GM12892 (cell line): ENCODE measurements around the gene NCK2.

Experiments used
- DNase-seq: peaks from one replicate; pipeline ENCODE4 v3.0.0; 2011; ENCODE audit not compliant: insufficient read length
- FAIRE-seq: peaks from 2 replicates; lab custom pipeline; 2011; peaks lifted over from hg19 to GRCh38; lab: Jason Lieb, UNC
- POLR2A ChIP-seq: IDR thresholded peaks from 2 replicates; pipeline ENCODE4 v1.6.1; 2011; ENCODE audit warnings: low read depth, low read length, control low read depth
- POLR2AphosphoS5 ChIP-seq: IDR thresholded peaks from 2 replicates; pipeline ENCODE4 v1.6.1; 2011; ENCODE audit warnings: low read depth, low read length, control low read depth
- TAF1 ChIP-seq: IDR thresholded peaks from 2 replicates; pipeline ENCODE4 v1.6.1; 2011; ENCODE audit warnings: low read depth, mild to moderate bottlenecking, control low read depth, low read length, borderline replicate concordance

The NCK2 gene

DNA sequence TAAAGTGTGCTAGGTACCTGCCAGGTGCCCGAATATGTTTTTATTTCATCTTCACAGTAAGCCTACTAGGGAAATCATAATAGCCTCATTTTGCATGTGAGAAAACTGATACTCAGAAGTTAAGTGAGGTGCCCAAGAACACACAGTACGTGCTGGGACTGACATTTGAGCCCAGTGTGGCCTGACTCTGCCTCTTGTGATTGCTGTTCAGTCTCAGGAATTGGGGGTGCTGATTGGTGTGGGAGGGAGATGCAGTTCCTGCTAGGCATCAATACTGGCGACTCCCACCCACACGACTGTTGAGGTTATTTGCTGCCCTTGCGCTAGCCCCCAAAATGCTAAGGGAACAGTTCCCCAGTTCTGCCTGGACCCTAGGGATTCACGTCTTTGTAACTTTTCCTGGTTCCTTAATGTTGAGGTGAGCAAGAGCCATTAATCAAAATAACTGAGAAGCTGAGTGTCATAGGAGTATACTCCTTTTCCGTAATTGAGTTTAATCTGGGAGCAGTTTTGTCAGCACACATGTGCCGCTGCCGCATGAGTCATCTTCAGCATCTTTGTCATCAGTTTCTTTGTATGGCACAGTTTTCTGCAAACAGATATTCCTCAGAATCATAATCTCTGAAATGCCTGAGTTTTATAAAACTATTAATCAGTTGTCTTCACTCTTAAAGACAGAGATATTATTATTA lies 120.7 kb downstream of the NCK2 start:
- no peak for DNase-seq

GRCh38 chr2:105866216-105867185 lies 121.8 kb downstream of the NCK2 start:
- no peak for DNase-seq
- peak; percentile 70 for FAIRE-seq
- TF ChIP-seq POLR2A (no peak), POLR2AphosphoS5 (no peak), TAF1 (no peak)

More for the DNA sequence above, 120.7 kb downstream of the NCK2 start:
- no peak for TF ChIP-seq TAF1
- TF ChIP-seq POLR2AphosphoS5 = no peak
- TF ChIP-seq POLR2A = no peak
- peak; percentile 36 for FAIRE-seq

DNA sequence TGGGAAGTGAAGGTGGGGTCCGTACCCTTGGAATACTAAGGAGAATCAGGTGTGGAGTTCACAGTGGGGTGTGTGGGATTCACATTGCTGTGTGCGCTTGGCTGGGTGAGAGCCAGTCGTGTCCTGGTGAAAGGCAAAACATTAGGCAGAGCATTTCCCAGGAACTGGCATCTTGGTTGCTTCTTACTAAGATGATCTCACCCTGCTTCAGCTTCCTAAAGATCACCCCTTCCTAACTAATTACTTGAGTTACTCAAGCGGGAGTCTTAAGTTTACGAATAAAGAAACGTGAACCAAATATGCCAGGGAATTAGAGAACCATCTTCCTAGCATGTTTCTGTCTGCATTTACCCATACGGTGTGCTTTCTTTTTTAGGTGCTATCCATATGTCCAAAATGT lies 122.9 kb downstream of the NCK2 start:
- DNase-seq (no peak), FAIRE-seq (no peak)

GRCh38 chr2:105868060-105868459 lies 123.3 kb downstream of the NCK2 start:
- FAIRE-seq = no peak
- no peak for TF ChIP-seq TAF1
- no peak for TF ChIP-seq POLR2A
- TF ChIP-seq POLR2AphosphoS5 = no peak
- DNase-seq = no peak

More for the DNA sequence above, 122.9 kb downstream of the NCK2 start:
- TF ChIP-seq POLR2A (no peak), POLR2AphosphoS5 (no peak), TAF1 (no peak)

GRCh38 chr2:105869341-105869740 lies 124.6 kb downstream of the NCK2 start:
- no peak for DNase-seq
- TF ChIP-seq POLR2A = no peak
- no peak for TF ChIP-seq POLR2AphosphoS5
- no peak for FAIRE-seq

GRCh38 chr2:105870062-105870461 lies 125.3 kb downstream of the NCK2 start:
- no peak for TF ChIP-seq POLR2A
- TF ChIP-seq TAF1 = no peak
- no peak for TF ChIP-seq POLR2AphosphoS5
- FAIRE-seq (no peak), DNase-seq (no peak)

DNA sequence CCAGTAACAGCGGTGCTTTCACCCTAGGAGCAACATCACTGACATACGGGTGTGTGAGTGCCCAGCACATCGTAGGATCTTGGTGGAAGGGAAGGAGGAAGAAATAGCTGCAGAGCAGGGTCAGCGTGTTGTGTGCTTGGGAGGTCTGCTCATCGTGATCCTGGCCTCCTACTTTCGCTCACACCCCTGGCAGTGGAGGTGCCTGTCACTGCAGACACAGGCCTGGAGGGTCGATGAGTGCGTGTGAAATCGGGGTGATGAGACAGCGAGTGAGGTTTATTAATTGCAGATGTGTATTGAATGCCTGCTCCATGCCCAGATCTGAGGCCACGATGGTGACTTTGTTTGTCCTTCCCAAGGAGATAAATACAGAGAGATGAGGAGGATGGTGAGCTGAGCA lies 126.1 kb downstream of the NCK2 start:
- no peak for FAIRE-seq
- no peak for DNase-seq
- TF ChIP-seq POLR2A = no peak

DNA sequence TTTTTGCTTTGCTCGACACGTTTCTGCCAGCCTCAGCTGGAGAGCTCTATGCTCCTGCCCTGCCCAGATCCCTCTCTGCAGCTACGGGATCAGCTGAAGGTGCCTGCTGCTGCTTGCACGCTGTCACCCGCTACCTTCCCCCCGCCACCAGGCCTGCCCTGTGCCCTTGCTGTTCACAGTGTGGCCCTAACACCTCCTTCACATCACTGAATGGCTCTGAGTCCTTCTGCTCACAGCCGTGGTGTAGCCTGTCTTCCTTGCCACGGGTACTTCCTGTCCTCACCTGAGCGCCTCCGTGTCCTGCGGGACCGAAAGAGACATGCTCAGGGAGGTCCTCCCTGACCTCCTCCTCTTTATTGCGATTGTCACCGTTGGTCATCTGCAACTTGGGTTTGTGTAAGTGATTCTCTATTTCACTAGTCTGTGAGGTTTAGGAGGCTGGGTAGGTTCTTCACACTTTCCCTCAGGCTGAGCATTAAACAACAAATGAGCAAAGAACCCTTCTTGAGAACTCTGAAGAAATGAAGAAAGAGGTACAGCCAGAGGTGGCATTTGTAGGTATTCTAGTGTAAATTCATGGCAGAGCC lies 127.5 kb downstream of the NCK2 start:
- TF ChIP-seq POLR2A = no peak
- no peak for TF ChIP-seq TAF1
- no peak for TF ChIP-seq POLR2AphosphoS5
- FAIRE-seq = peak; percentile 85
- DNase-seq = peak; percentile 36

DNA sequence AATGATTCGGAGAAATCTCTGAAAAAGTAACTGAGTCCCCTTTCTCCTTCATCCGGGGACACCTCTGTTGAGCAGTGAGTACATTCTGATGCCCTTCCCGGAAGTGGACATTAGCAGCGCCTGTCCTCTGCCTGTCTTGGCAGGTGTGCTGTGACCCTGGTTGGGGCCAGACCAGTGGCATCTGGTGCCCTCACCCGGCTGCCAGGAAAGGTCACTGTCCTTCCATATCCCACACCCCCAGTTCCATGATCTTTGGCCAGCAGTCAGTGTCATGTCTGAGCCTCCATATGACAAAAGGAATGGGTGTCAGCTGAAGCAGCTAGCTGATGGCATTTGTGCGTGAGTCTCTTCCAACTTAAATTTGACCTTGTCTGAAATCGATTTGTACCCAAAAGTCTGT lies 128.1 kb downstream of the NCK2 start:
- DNase-seq (no peak), FAIRE-seq (peak; percentile 44)
- TF ChIP-seq POLR2AphosphoS5 (no peak), POLR2A (no peak), TAF1 (no peak)

DNA sequence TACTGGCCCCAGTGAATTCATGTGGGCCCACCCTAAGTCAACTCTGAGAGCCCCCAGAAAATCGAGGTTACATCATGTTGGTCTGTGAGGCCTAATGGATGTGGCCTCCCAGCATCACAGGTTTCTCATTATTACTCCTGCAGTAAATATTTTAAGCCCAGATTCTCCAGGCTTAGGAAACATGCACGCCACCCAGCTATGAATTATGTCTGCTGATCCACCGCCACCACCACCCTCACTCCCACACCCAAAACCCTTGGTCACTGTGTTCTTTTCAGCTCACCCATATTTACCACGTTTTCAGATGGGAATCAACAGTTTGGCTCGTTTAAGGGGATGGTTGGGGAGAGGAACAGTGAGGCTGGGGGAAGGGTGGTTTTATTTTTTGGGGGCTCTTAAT lies 128.6 kb downstream of the NCK2 start:
- no peak for FAIRE-seq
- no peak for DNase-seq
- TF ChIP-seq TAF1 = no peak
- no peak for TF ChIP-seq POLR2AphosphoS5
- no peak for TF ChIP-seq POLR2A

DNA sequence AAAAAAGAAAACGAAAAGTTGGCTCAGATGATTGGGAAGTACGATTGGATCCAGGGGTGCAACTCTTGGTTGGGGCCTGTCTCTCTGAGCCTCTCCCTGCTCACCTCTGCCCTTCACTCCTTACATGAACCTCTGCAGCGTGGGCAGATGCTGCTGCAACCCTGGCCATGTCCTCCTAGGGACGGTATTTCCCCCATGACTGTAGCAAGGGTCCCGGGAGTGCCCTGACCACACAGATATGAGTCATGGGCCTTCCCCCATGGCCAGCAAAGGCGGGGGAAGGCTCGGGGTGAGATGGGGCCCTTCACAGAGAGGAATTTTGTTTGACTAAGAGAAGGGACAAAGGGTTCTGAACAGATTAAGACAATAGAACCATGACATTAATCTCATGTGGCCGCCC lies 129.0 kb downstream of the NCK2 start:
- FAIRE-seq (peak; percentile 98), DNase-seq (peak; percentile 62)
- TF ChIP-seq TAF1 = peak; percentile 37; the same call in 1 of the 2 replicates
- peak; percentile 61; the same call in 1 of the 2 replicates for TF ChIP-seq POLR2AphosphoS5
- peak; percentile 62 for TF ChIP-seq POLR2A

DNA sequence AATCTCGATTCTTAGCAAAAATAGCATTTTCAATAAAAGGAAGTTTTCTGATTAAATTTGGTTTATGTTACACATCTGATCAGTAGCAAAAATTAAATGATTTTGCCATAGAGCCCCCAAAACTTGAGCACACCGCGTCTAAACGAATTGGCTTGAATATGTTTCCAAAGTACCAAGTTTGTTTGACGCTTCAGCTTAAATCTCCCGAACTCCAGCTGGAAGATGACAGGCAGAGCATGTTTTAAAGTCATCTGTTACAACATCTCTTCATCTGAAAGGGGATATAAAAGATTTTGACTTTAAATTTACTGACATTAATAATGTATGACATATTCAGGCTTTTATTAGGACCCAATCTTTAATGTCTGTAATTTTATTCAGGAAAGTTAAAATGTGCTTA lies 129.8 kb downstream of the NCK2 start:
- DNase-seq (no peak), FAIRE-seq (no peak)
- no peak for TF ChIP-seq POLR2AphosphoS5
- no peak for TF ChIP-seq POLR2A
- TF ChIP-seq TAF1 = no peak
